IPS-NIHi7 (cell line): Measurements from ENCODE around the gene ARHGAP31.
"Not testable (repeated sequence)": the region's sequence is repeated elsewhere in the genome, so short reads cannot be mapped to it uniquely, and the experiment has no call there.

Experiments used
- DNase-seq: peaks from one replicate; pipeline ENCODE4 v3.0.0; 2012; ENCODE audit warnings: mixed read lengths; ENCODE audit errors: extremely low spot score

ARHGAP31 gene

GRCh38 chr3:119322021-119322834, 28.0 kb downstream of the ARHGAP31 start:
- DNase-seq, result no peak

- peak; percentile 76 for DNase-seq
Measured at GRCh38 chr3:119322835-119323722, 28.9 kb downstream of the ARHGAP31 start.

GRCh38 chr3:119323723-119324085, 29.5 kb downstream of the ARHGAP31 start:
- no peak for DNase-seq

- DNase-seq, result no peak
Measured at GRCh38 chr3:119324899-119325298, 30.7 kb downstream of the ARHGAP31 start.

- no peak for DNase-seq
Measured at GRCh38 chr3:119326976-119327375, 32.8 kb downstream of the ARHGAP31 start.

- no peak for DNase-seq
Measured at GRCh38 chr3:119329551-119329950, 35.4 kb downstream of the ARHGAP31 start.

- DNase-seq, result no peak
Measured at GRCh38 chr3:119330181-119330580, 36.0 kb downstream of the ARHGAP31 start.

GRCh38 chr3:119330858-119331257, 36.7 kb downstream of the ARHGAP31 start:
- DNase-seq, result no peak

GRCh38 chr3:119331661-119332060, 37.5 kb downstream of the ARHGAP31 start:
- no peak for DNase-seq

GRCh38 chr3:119333773-119334509, 39.8 kb downstream of the ARHGAP31 start:
- no peak for DNase-seq

GRCh38 chr3:119336823-119337222, 42.6 kb downstream of the ARHGAP31 start:
- no peak for DNase-seq

- DNase-seq, result not testable (repeated sequence)
Measured at GRCh38 chr3:119337407-119337806, 43.2 kb downstream of the ARHGAP31 start.

- DNase-seq, result no peak
Measured at GRCh38 chr3:119338754-119339153, 44.6 kb downstream of the ARHGAP31 start.

- no peak for DNase-seq
Measured at GRCh38 chr3:119340014-119340413, 45.8 kb downstream of the ARHGAP31 start.

- no peak for DNase-seq
Measured at GRCh38 chr3:119340446-119340845, 46.3 kb downstream of the ARHGAP31 start.

- no peak for DNase-seq
Measured at GRCh38 chr3:119342176-119342575, 48.0 kb downstream of the ARHGAP31 start.

- no peak for DNase-seq
Measured at GRCh38 chr3:119343719-119344118, 49.5 kb downstream of the ARHGAP31 start.

- DNase-seq, result no peak
Measured at GRCh38 chr3:119346076-119346496, 51.9 kb downstream of the ARHGAP31 start.

GRCh38 chr3:119347036-119347435, 52.9 kb downstream of the ARHGAP31 start:
- DNase-seq, result no peak

GRCh38 chr3:119349354-119350041, 55.3 kb downstream of the ARHGAP31 start:
- peak; percentile 62 for DNase-seq

- peak; percentile 54 for DNase-seq
Measured at GRCh38 chr3:119350114-119350513, 55.9 kb downstream of the ARHGAP31 start.
